Type B pancreatic cell (in vitro differentiated cells): ENCODE data around the gene AKAP8L. TPM values are rescaled to one million over a fixed set of nuclear protein-coding genes. Genes with fewer than 3 reads are reported as not detected.
"Not testable (repeated sequence)": the region's sequence is repeated elsewhere in the genome, so short reads cannot be mapped to it uniquely, and the experiment has no call there.

ENCODE experiments used
- DNase-seq: peaks from one replicate; pipeline ENCODE4 v3.0.0; 2021; ENCODE audit warnings: mixed read lengths; ENCODE audit not compliant: unreplicated experiment; ENCODE audit errors: extremely low spot score
- H3K27ac Mint-ChIP-seq: 2 replicates; pipeline ENCODE4 v1.8.0; 2021; ENCODE audit warnings: mild to moderate bottlenecking, mixed read lengths
- H3K27me3 Mint-ChIP-seq: 2 replicates; pipeline ENCODE4 v1.8.0; 2021; ENCODE audit warnings: mixed read lengths
- H3K36me3 Mint-ChIP-seq: 2 replicates; pipeline ENCODE4 v1.8.0; 2021; ENCODE audit warnings: mixed read lengths
- H3K4me1 Mint-ChIP-seq: one replicate; pipeline ENCODE4 v1.8.0; 2021; ENCODE audit warnings: mixed read lengths; ENCODE audit not compliant: unreplicated experiment
- H3K4me3 Mint-ChIP-seq: 2 replicates; pipeline ENCODE4 v1.8.0; 2021; ENCODE audit warnings: mild to moderate bottlenecking, mixed read lengths
- H3K9me3 Mint-ChIP-seq: 2 replicates; pipeline ENCODE4 v1.8.0; 2021; ENCODE audit warnings: mixed read lengths
- total RNA-seq: library from RNA; stranded (reverse); gene quantifications from 2 replicates; pipeline ENCODE4 v1.2.1, GENCODE V29; 2021; ENCODE audit warnings: low replicate concordance
- TF ChIP-seq, protein P1 (sequence below): fragments of 200-600 bp; sonication (generic); conservative IDR thresholded peaks from 2 replicates; pipeline ENCODE4 v1.5.0; 2021; ENCODE audit warnings: antibody characterized with exemption, mild to moderate bottlenecking

Gene AKAP8L
- total RNA-seq, 1 donor from 2014 or later = 166 TPM

DNA sequence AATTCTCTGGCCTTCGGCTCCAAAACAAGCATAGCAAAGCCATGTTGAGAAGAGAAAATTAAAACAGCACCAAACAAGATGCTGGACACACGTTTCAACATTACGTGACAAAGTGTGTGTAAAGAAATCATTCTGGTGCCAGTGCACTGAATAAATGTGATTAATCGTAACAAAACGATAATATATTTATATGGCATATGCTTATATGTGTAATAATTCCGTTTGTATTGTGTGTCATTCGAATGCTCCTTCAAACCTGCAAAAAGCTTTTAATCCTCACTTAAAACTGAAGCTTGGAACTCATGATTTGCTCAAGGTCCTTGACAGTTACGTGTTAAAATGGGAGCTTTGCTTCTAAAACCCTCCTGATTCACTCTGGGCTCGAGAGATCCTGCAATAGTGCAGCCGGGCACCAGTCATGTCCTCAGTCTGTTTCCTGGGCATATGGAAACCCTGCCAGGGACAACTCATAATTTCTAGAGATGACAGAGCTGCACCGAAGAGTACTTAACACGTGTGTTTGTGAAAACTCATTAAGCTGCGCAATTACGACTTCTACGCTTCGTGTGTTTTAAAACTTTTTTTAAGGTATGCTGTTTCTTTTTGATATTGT is 731 bp upstream of the AKAP8L start:
- peaks cover 18% of the 10 kb centered on the region for H3K4me1 Mint-ChIP-seq
- DNase-seq = no peak
- H3K27ac Mint-ChIP-seq = peak overlapping the region; percentile 100
- H3K9me3 Mint-ChIP-seq = no peaks in the 10 kb centered on the region
- peak overlapping the region; percentile 100 for H3K4me3 Mint-ChIP-seq
- H3K27me3 Mint-ChIP-seq = no peaks in the 10 kb centered on the region
- peaks cover 23% of the 10 kb centered on the region for H3K36me3 Mint-ChIP-seq
- TF ChIP-seq, protein P1, sequence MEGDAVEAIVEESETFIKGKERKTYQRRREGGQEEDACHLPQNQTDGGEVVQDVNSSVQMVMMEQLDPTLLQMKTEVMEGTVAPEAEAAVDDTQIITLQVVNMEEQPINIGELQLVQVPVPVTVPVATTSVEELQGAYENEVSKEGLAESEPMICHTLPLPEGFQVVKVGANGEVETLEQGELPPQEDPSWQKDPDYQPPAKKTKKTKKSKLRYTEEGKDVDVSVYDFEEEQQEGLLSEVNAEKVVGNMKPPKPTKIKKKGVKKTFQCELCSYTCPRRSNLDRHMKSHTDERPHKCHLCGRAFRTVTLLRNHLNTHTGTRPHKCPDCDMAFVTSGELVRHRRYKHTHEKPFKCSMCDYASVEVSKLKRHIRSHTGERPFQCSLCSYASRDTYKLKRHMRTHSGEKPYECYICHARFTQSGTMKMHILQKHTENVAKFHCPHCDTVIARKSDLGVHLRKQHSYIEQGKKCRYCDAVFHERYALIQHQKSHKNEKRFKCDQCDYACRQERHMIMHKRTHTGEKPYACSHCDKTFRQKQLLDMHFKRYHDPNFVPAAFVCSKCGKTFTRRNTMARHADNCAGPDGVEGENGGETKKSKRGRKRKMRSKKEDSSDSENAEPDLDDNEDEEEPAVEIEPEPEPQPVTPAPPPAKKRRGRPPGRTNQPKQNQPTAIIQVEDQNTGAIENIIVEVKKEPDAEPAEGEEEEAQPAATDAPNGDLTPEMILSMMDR = peak; percentile 18

DNA sequence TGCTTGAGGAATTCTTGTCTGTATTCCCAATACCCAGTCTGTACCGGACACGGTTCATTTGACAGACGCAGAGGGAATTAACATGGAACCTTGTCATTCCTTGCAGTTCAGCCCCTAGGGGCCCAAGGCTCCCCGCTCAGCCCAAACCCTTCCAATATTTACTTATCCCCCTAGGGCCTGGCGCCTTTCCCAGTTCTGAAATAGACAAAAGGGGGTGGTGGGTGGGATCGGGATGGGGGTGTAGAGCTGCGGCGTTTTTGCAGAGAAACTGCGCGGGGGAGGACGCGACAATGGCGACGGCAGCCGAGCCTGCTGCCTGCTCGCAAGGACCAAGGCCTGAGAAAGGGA is 583 bp downstream of the AKAP8L start:
- DNase-seq = no peak
- H3K9me3 Mint-ChIP-seq = no peaks in the 10 kb centered on the region
- TF ChIP-seq, protein P1 = no peak
- H3K27me3 Mint-ChIP-seq = no peaks in the 10 kb centered on the region
- H3K4me1 Mint-ChIP-seq = peaks cover 24% of the 10 kb centered on the region
- H3K36me3 Mint-ChIP-seq = peaks cover 22% of the 10 kb centered on the region
- peak overlapping the region; percentile 100 for H3K4me3 Mint-ChIP-seq
- peak overlapping the region; percentile 100 for H3K27ac Mint-ChIP-seq

DNA sequence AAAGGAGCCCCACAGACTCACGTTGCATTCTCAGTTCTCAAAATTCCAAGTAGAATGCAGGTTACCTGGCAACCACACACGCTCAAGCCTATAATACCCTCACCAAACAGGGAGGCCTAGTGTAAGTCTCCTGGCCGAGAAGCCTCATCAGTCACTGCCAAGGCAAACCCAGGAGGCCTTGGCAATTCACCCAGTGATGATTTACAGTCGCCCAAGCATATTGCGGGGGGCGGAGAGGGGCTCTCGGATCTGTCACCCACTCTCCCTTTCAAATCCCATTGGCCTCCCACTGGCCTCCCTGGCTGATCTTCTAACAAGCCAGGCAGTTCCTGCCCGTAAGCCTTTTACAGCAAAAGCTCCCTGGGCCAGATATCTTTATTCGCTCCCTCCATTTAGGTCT is 1.1 kb downstream of the AKAP8L start:
- H3K4me1 Mint-ChIP-seq = peaks cover 28% of the 10 kb centered on the region
- H3K4me3 Mint-ChIP-seq = peak overlapping the region; percentile 100
- DNase-seq = no peak
- H3K27me3 Mint-ChIP-seq = no peaks in the 10 kb centered on the region
- H3K9me3 Mint-ChIP-seq = no peaks in the 10 kb centered on the region
- peak overlapping the region; percentile 100 for H3K27ac Mint-ChIP-seq
- H3K36me3 Mint-ChIP-seq = peaks cover 19% of the 10 kb centered on the region
- TF ChIP-seq, protein P1 = no peak

DNA sequence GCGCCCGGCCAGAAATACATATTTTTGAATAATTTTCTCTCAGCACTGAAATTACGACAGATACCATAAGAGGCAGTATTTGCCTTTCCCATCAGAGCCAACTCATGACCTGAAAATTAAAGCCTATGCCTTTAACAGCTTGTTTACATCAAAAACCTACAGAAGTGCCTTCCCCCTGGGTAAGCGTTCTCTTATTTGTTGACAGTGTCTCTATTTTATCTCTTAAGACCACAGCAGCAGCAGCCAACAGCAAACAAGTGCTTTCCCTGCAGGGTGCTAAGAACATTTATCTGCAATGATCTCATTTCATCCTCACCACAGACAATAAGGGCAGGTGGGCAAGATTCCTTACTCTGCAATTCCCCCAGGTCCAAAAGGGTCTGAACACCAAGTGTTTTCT is 6.0 kb downstream of the AKAP8L start:
- Mint-ChIP-seq H3K9me3 (no peaks in the 10 kb centered on the region), H3K36me3 (peaks cover 19% of the 10 kb centered on the region), H3K4me3 (peak overlapping the region; percentile 31), H3K27ac (peak overlapping the region; percentile 89), H3K4me1 (peaks cover 25% of the 10 kb centered on the region), H3K27me3 (no peaks in the 10 kb centered on the region)
- no peak for DNase-seq
- TF ChIP-seq, protein P1 = no peak

DNA sequence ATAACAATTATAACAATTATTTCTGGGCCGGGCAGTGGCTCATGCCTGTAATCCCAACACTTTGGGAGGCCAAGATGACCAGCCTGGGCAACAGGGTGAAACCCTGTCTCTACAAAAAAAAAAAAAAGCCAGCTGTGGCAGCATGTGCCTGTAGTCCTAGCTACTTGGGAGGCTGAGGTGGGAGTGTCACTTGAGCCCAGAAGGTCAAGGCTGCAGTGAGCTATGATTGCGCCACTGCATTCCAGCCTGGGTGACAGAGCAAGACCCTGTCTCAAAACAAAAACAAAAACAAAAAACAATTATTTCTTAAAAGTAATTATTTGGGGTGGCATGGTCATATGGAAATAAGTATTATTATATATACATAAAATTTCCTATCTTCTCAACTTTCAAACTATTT is 7.4 kb downstream of the AKAP8L start:
- H3K27me3 Mint-ChIP-seq, H3K4me3 Mint-ChIP-seq, DNase-seq, H3K9me3 Mint-ChIP-seq, H3K27ac Mint-ChIP-seq: not testable (repeated sequence)
- peaks cover 14% of the 10 kb centered on the region for H3K36me3 Mint-ChIP-seq
- H3K4me1 Mint-ChIP-seq = peaks cover 16% of the 10 kb centered on the region

DNA sequence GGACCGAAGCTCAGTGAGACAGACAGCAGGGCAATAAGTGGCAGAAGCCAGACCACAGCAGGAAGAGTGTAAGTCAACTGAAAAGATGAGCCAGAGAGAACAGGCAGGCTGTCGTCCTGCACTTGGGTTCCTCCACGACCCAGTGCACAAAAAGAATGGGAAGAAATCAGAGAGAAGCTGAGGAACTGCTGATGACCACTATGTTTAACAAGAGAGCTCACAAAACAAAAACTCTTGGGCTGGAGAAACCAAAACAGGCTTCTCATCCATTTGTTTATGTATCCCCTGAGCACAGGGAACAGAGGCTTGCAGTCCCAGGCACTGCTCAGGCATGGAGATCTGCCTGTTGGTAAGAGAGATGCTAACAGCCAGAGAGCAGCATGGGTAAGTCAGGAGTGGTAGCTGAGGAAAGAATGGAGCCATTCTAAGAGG is 14.0 kb downstream of the AKAP8L start:
- Mint-ChIP-seq H3K27me3 (no peaks in the 10 kb centered on the region), H3K9me3 (no peaks in the 10 kb centered on the region), H3K4me3 (no peak overlapping the region), H3K4me1 (peaks cover 11% of the 10 kb centered on the region), H3K27ac (no peak overlapping the region), H3K36me3 (peaks cover 16% of the 10 kb centered on the region)
- TF ChIP-seq, protein P1 = no peak
- DNase-seq = no peak
